SK-N-SH (cell line): ENCODE data around the gene CPPED1. TPM values are rescaled to one million over a fixed set of nuclear protein-coding genes. Genes with fewer than 3 reads are reported as not detected.

Experiments used
- CTCF ChIA-PET: fragments of 300-600, 350-600 bp; formaldehyde crosslinking; extraction: SDS; loops from one replicate; lab custom pipeline; 2021; lab: Yijun Ruan, JAX
- POLR2A ChIA-PET: fragments of 350-600 bp; sonication (Branson Sonifier 250); formaldehyde crosslinking; extraction: SDS; loops from one replicate; lab custom pipeline; 2020; ENCODE audit warnings: antibody characterized with exemption, inconsistent platforms; lab: Yijun Ruan, JAX
- DNase-seq: peaks from one replicate; pipeline ENCODE4 v3.0.0; 2012
- H2AFZ ChIP-seq: fragments of 200-600 bp; sonication (generic); 2 replicates; pipeline ENCODE4 v1.8.1; 2016; ENCODE audit warnings: antibody characterized with exemption, mild to moderate bottlenecking, low read depth
- H3F3A ChIP-seq: fragments of 200-600 bp; sonication (generic); replicated peaks from 2 replicates; pipeline ENCODE3; 2016; ENCODE audit warnings: antibody characterized with exemption, mild to moderate bottlenecking; ENCODE audit not compliant: insufficient read depth
- H3K27ac ChIP-seq, 2 experiments: fragments of 200-500 bp in 1 of 2; fragments of 200-600 bp in 1 of 2; sonication (Bioruptor generic) in 1 of 2; sonication (generic), shearing (Covaris generic) in 1 of 2; 2 replicates each; pipeline versions ENCODE4 v1.5.1 to v1.6.1; 2014 to 2016; ENCODE audit warnings: low read depth in 2 of 2, inconsistent platforms in 1 of 2, low read length in 1 of 2, mild to moderate bottlenecking in 1 of 2, mixed read lengths in 1 of 2
- H3K27me3 ChIP-seq: fragments of 200-600 bp; sonication (generic), shearing (Covaris generic); 2 replicates; pipeline ENCODE4 v1.6.1; 2016; ENCODE audit warnings: mixed run types; ENCODE audit not compliant: insufficient read depth
- H3K36me3 ChIP-seq, 2 experiments: fragments of 200-500 bp in 1 of 2; fragments of 200-600 bp in 1 of 2; sonication (Bioruptor generic) in 1 of 2; sonication (generic) in 1 of 2; replicated peaks in 1 of 2; 2 replicates each; pipeline versions ENCODE3 to v1.5.1; 2014 to 2016; ENCODE audit warnings: low read length in 1 of 2, mild to moderate bottlenecking in 1 of 2; ENCODE audit not compliant: insufficient read depth in 2 of 2, control insufficient read depth in 1 of 2
- H3K4me1 ChIP-seq, 2 experiments: fragments of 200-500 bp in 1 of 2; fragments of 200-600 bp in 1 of 2; sonication (Bioruptor generic) in 1 of 2; sonication (generic), shearing (Covaris generic) in 1 of 2; 2 replicates each; pipeline versions ENCODE4 v1.5.1 to v1.6.1; 2014 to 2016; ENCODE audit warnings: low read depth in 1 of 2, low read length in 1 of 2, mixed run types in 1 of 2; ENCODE audit not compliant: insufficient read depth in 2 of 2, control insufficient read depth in 1 of 2
- H3K4me2 ChIP-seq: fragments of 200-600 bp; sonication (generic), shearing (Covaris generic); 2 replicates; pipeline ENCODE4 v1.6.1; 2017; ENCODE audit warnings: mixed run types
- H3K4me3 ChIP-seq, 2 experiments: fragments of 200-500 bp in 1 of 2; fragments of 200-600 bp in 1 of 2; sonication (Bioruptor generic) in 1 of 2; sonication (generic), shearing (Covaris generic) in 1 of 2; 2 replicates each; pipeline versions ENCODE4 v1.5.1 to v1.8.1; 2014 to 2016; ENCODE audit warnings: low read depth in 2 of 2, inconsistent platforms in 1 of 2, low read length in 1 of 2, mild to moderate bottlenecking in 1 of 2, mixed read lengths in 1 of 2, moderate library complexity in 1 of 2
- H3K79me2 ChIP-seq: fragments of 200-600 bp; sonication (generic); 2 replicates; pipeline ENCODE4 v1.8.1; 2017; ENCODE audit warnings: mild to moderate bottlenecking; ENCODE audit not compliant: insufficient read depth
- H3K9ac ChIP-seq: fragments of 200-600 bp; sonication (generic); 2 replicates; pipeline ENCODE4 v1.6.1; 2017; ENCODE audit warnings: mixed run types
- H3K9me2 ChIP-seq: fragments of 200-600 bp; sonication (generic); 2 replicates; pipeline ENCODE4 v1.6.1; 2017; ENCODE audit warnings: mixed run types
- H3K9me3 ChIP-seq: fragments of 200-600 bp; sonication (generic); 2 replicates; pipeline ENCODE4 v1.6.1; 2017; ENCODE audit warnings: mixed run types, mild to moderate bottlenecking, moderate library complexity
- H4K20me1 ChIP-seq: fragments of 200-600 bp; sonication (generic); 2 replicates; pipeline ENCODE4 v1.6.1; 2017; ENCODE audit warnings: mild to moderate bottlenecking, mixed run types; ENCODE audit not compliant: insufficient read depth
- CHD2 ChIP-seq: fragments of 150-350 bp; IDR thresholded peaks from 2 replicates; pipeline ENCODE4 v1.6.1; 2018; ENCODE audit warnings: low read length; ENCODE audit not compliant: partially characterized antibody
- ELF1 ChIP-seq: IDR thresholded peaks from 2 replicates; pipeline ENCODE4 v1.4.0; 2012
- FOSL2 ChIP-seq: IDR thresholded peaks from 2 replicates; pipeline ENCODE4 v1.4.0; 2012; ENCODE audit warnings: low read depth, mild to moderate bottlenecking, moderate library complexity, borderline replicate concordance
- FOXJ3 ChIP-seq: sonication (generic); formaldehyde crosslinking; IDR thresholded peaks from 2 replicates; pipeline ENCODE4 v1.5.1; 2020; ENCODE audit warnings: mild to moderate bottlenecking, missing genetic modification reagents
- GABPA ChIP-seq: IDR thresholded peaks from 2 replicates; pipeline ENCODE4 v1.4.0; 2012; ENCODE audit warnings: low read depth, mild to moderate bottlenecking
- GATA2 ChIP-seq: sonication (generic); formaldehyde crosslinking; IDR thresholded peaks from 2 replicates; pipeline ENCODE4 v1.5.0; 2020; ENCODE audit warnings: mild to moderate bottlenecking, missing genetic modification reagents
- MEF2A ChIP-seq: IDR thresholded peaks from 2 replicates; pipeline ENCODE4 v1.4.0; 2012; ENCODE audit warnings: low read depth, borderline replicate concordance
- NFIC ChIP-seq: IDR thresholded peaks from 2 replicates; pipeline ENCODE4 v1.4.0; 2012; ENCODE audit warnings: borderline replicate concordance
- NRF1 ChIP-seq: IDR thresholded peaks from 2 replicates; pipeline ENCODE4 v1.6.1; 2012; ENCODE audit warnings: low read depth, mild to moderate bottlenecking, low read length
- PBX3 ChIP-seq: IDR thresholded peaks from 2 replicates; pipeline ENCODE4; 2012
- RFX5 ChIP-seq: IDR thresholded peaks from 2 replicates; pipeline ENCODE4 v1.6.1; 2012; ENCODE audit warnings: mild to moderate bottlenecking, improper control_type of control experiment, low read length
- RXRA ChIP-seq: IDR thresholded peaks from 2 replicates; pipeline ENCODE4 v1.4.0; 2012; ENCODE audit warnings: low read depth, mild to moderate bottlenecking, borderline replicate concordance
- SIN3A ChIP-seq: IDR thresholded peaks from 2 replicates; pipeline ENCODE4 v1.6.1; 2012; ENCODE audit warnings: low read depth, mild to moderate bottlenecking, low read length, moderate library complexity, borderline replicate concordance
- SMC3 ChIP-seq: IDR thresholded peaks from 2 replicates; pipeline ENCODE4 v1.6.1; 2012; ENCODE audit warnings: low read depth, low read length, improper control_type of control experiment
- TCF12 ChIP-seq: IDR thresholded peaks from 2 replicates; pipeline ENCODE4 v1.4.0; 2012
- USF1 ChIP-seq: IDR thresholded peaks from 2 replicates; pipeline ENCODE4 v1.4.0; 2012; ENCODE audit warnings: low read depth, borderline replicate concordance
- ZBTB33 ChIP-seq: IDR thresholded peaks from 2 replicates; pipeline ENCODE4 v1.4.0; 2012; ENCODE audit warnings: low read depth, borderline replicate concordance
- WGBS: methylation state at CpG from one replicate; pipeline ENCODE4 v1.1.6; 2017; ENCODE audit warnings: low lambda C conversion rate; 5-methylcytosine and 5-hydroxymethylcytosine counted together
- polyA plus RNA-seq, 3 experiments: library from polyadenylated mRNA; depleted of rRNA; stranded (reverse); fragments of >200 nt; gene quantifications; 2 replicates each; pipeline ENCODE4 v1.2.3, GENCODE V29; 2012
- TF ChIP-seq, protein P1 (sequence below): fragments of 150-350 bp; IDR thresholded peaks from 2 replicates; pipeline ENCODE4 v1.6.1; 2017; ENCODE audit warnings: antibody characterized with exemption, low read length, low read depth, borderline replicate concordance

Gene CPPED1
- polyA plus RNA-seq, 1 of the 3 experiments (the other 2 are of a cell fraction): 11.9 TPM

DNA sequence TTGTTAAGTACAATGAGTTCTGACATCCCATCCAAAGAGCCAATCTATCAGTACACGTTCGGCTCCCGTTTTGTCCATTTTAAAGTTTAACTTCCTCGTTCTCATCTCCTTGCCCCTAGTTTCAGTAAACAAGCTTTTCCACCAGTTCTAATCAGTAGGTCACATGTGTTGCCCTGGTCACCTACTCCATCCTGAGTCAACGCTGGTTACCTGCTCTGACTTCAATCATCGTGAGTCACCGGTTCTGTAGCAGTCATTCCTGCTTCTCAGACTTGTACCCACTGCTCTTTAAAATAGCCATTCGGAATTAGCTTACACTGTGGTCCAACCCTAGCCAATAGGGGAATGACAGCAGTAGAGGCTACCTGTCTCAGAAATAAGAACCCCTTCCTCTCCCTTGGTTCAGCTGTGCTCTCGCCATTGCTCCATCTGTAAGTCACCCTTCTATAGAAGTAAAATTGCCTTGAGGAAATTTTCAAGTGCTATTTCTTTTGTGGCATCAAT lies 191.0 kb downstream of the CPPED1 start:
- H3K79me2 ChIP-seq: no peaks in the 10 kb centered on the region
- TF ChIP-seq GABPA (no peak), SMC3 (no peak)
- TF ChIP-seq, all 33 proteins: peak for 0
- WGBS: 66% methylated on average over 9 of the region's 9 CpGs
- ChIA-PET CTCF (no interaction called here), POLR2A (no interaction called here)
- Histone ChIP-seq H4K20me1 (no peaks in the 10 kb centered on the region), H3K4me3 (no peak overlapping the region), H3K4me1 (no peaks in the 10 kb centered on the region), H3K27me3 (no peaks in the 10 kb centered on the region), H3K9me3 (no peaks in the 10 kb centered on the region), H3K4me2 (no peak overlapping the region), H3K9me2 (no peaks in the 10 kb centered on the region), H3K9ac (no peak overlapping the region), H2AFZ (no peak overlapping the region), H3K27ac (peak overlapping the region in 1 of 2 experiments; percentile 67; a peak in 2 of 4 replicates), H3K36me3 (no peaks in the 10 kb centered on the region), H3F3A (peaks cover 6% of the 10 kb centered on the region)
- no peak for DNase-seq

DNA sequence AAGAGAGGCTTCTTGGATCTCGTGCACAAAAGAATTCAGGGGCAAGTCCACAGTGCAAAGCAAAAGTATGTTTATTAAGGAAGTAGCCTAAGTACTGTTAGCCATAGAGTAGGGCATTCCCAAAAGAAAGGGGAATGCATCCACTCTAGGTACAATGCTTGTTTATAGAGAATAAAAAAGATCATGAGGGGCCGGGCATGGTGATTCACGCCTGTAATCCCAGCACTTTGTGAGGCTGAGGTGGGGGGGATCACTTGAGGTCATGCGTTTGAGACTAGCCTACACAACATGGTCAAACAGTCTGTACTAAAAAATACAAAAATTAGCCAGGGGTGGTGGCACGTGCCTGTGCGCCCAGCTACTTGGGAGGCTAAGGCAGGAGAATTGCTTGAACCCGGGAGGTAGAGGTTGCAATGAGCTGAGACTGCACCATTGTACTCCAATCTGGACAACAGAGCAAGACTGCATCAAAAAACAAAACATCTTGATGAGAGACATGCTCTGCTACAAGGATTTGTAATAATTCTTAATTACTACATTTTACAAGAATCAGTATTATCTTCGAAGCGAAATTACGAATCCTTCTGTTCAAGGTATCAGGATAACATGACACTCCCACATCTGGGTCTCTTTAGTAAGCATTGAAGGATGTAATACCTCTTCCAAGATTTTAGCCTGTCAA lies 191.6 kb downstream of the CPPED1 start:
- Histone ChIP-seq H4K20me1 (no peaks in the 10 kb centered on the region), H3F3A (peaks cover 6% of the 10 kb centered on the region), H3K36me3 (no peaks in the 10 kb centered on the region), H3K9me2 (no peaks in the 10 kb centered on the region), H3K27me3 (no peaks in the 10 kb centered on the region), H3K9me3 (no peaks in the 10 kb centered on the region), H3K79me2 (no peaks in the 10 kb centered on the region), H3K4me3 (no peak overlapping the region), H2AFZ (no peak overlapping the region), H3K4me1 (no peaks in the 10 kb centered on the region), H3K9ac (no peak overlapping the region), H3K4me2 (no peak overlapping the region), H3K27ac (no peak overlapping the region)
- CTCF ChIA-PET: no interaction called here
- POLR2A ChIA-PET: no interaction called here
- 86% methylated on average over 10 of the region's 10 CpGs for WGBS
- DNase-seq: no peak
- TF ChIP-seq FOSL2 (no peak), PBX3 (no peak), TCF12 (no peak; the same call in 1 of the 2 replicates), FOXJ3 (CRISPR knock-in tag) (no peak), ELF1 (no peak), GATA2 (CRISPR knock-in tag) (no peak)
- TF ChIP-seq, protein P1, sequence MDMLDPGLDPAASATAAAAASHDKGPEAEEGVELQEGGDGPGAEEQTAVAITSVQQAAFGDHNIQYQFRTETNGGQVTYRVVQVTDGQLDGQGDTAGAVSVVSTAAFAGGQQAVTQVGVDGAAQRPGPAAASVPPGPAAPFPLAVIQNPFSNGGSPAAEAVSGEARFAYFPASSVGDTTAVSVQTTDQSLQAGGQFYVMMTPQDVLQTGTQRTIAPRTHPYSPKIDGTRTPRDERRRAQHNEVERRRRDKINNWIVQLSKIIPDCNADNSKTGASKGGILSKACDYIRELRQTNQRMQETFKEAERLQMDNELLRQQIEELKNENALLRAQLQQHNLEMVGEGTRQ: no peak

GRCh38 chr16:12611006-12611477 lies 192.6 kb downstream of the CPPED1 start:
- H3K27me3 ChIP-seq: no peaks in the 10 kb centered on the region
- no peak for DNase-seq
- no peak overlapping the region for H3K4me3 ChIP-seq
- WGBS: 62% methylated on average over 4 of the region's 4 CpGs
- no peak overlapping the region for H3K27ac ChIP-seq
- no peaks in the 10 kb centered on the region for H3K79me2 ChIP-seq
- H3K9me3 ChIP-seq: no peaks in the 10 kb centered on the region
- H4K20me1 ChIP-seq: no peaks in the 10 kb centered on the region
- no peaks in the 10 kb centered on the region for H3K36me3 ChIP-seq
- TF ChIP-seq USF1: no peak
- no peak for TF ChIP-seq NFIC
- no peak for TF ChIP-seq MEF2A
- no peak for TF ChIP-seq NRF1
- no peak for TF ChIP-seq RXRA
- no peak for TF ChIP-seq ZBTB33
- no peak for TF ChIP-seq SMC3
- no peak for TF ChIP-seq CHD2
- no peak for TF ChIP-seq SIN3A
- TF ChIP-seq RFX5: no peak
- TF ChIP-seq GATA2 (CRISPR knock-in tag): no peak
- H3K4me1 ChIP-seq: no peaks in the 10 kb centered on the region
- ChIA-PET CTCF (no interaction called here), POLR2A (no interaction called here)
- H3F3A ChIP-seq: peaks cover 6% of the 10 kb centered on the region
- no peak overlapping the region for H2AFZ ChIP-seq
- no peaks in the 10 kb centered on the region for H3K9me2 ChIP-seq
- H3K9ac ChIP-seq: no peak overlapping the region
- no peak overlapping the region for H3K4me2 ChIP-seq
